ENCODE measurements around the gene PPP1R15A. TPM values are rescaled to one million over a fixed set of nuclear protein-coding genes. Genes with fewer than 3 reads are reported as not detected.
"Not testable (repeated sequence)": the region's sequence is repeated elsewhere in the genome, so short reads cannot be mapped to it uniquely, and the experiment has no call there.

PPP1R15A gene
- total RNA-seq, 2 experiments from 2014 or later, result 77.2 to 81.4 TPM

DNA sequence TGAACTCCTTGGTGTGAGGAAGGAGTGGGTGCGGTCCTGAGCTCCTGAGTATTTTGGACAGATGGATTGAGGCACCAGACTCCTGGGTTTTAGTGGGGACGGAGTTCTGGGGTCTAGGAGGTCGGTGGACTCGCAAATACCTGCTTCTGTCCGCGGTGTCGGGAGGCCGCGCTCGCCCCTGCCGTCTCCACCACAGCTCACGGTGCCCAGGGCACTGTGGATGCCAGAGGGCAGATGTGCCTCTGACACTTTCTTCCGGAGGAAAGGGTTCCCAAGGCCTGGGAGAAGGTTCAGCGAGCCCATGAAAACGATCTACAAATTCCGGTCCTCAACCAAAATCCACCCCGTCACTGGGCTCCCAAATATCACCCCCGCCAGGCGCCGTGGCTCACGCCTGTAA is 23.0 kb downstream of the PPP1R15A start:
- H3K27ac Mint-ChIP-seq, result no peak overlapping the region
- peaks cover 22% of the 10 kb centered on the region for H3K27me3 Mint-ChIP-seq
- H3K36me3 Mint-ChIP-seq (ENCODE audit: low read depth), result peaks cover 2% of the 10 kb centered on the region
- H3K9me3 Mint-ChIP-seq, result no peaks in the 10 kb centered on the region
- H3K4me3 Mint-ChIP-seq, result no peak overlapping the region
- DNase-seq, result no peak
- POLR2A ChIA-PET, result interaction anchor here (1.0 to 5.2 kb wide), 3 partner anchors 14 to 20 kb away, joined by 5 to 43 read pairs (median 7); partner anchors contain the start of gene PPP1R15A
- H3K4me1 Mint-ChIP-seq, result peaks cover 26% of the 10 kb centered on the region
- CTCF ChIA-PET, result interaction anchor here (0.8 kb wide), 1 partner anchor 52 kb away, joined by 3 read pairs; no protein-coding TSS in a partner anchor

DNA sequence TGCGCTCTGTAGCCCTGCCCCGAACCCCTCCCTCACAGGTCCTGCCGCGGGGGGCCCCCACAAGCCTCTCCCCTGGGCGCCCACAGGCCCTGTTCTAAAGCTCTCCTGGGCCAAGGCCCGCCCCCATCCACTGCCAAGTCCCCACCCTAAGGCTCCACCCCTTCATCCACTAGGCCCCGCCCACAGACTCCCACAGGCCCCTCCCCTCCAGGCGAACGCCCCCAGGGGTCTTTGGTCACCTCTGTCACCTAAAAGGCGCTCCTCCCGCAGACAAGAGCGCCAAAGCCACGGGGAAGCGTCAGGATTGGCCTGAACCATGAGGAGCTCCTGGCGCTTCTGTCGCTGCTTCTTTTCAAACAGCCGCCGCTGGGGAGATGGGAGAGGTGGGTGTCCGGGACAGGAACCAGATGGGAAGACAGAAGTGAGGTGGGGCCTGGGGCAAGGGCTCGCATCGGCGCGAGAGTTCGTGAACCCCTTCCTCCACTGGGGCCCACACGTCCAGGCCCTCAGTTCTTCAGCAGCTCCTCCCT is 24.0 kb downstream of the PPP1R15A start:
- Mint-ChIP-seq H3K36me3 (ENCODE audit: low read depth) (peaks cover 10% of the 10 kb centered on the region), H3K4me3 (no peak overlapping the region), H3K4me1 (peaks cover 30% of the 10 kb centered on the region), H3K9me3 (no peaks in the 10 kb centered on the region), H3K27me3 (peaks cover 19% of the 10 kb centered on the region), H3K27ac (no peak overlapping the region)
- POLR2A ChIA-PET, result interaction anchor here (1.0 to 5.2 kb wide), 2 partner anchors 15 to 21 kb away, joined by 5 to 43 read pairs; partner anchors contain the start of gene PPP1R15A
- CTCF ChIA-PET, result interaction anchor here (0.8 to 1.3 kb wide), 3 partner anchors 49 to 97 kb away, joined by 3 read pairs; partner anchors contain the start of genes GYS1 and RUVBL2
- DNase-seq, result peak; percentile 29

DNA sequence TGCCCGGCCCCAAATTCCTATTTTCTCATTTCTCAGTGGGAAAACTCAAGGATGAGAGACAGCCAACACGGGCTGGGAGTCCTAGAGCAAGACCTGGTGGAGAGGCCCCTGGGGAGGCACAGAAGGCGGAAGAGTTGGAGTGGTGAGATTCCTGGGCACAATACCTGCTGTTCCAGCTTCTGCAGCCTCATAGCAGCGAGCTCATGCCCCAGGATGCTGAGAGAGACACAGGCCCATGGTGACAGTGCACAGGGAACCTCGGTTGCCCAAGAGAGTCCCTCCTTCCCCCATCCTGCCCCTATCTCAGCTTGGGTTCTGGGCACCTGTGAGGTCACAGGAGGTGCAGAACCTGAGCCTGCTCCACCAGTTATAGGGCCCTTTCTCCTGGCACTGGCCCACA is 25.0 kb downstream of the PPP1R15A start:
- ChIA-PET CTCF (interaction anchor here (1.3 kb wide), 1 partner anchor 50 kb away, joined by 3 read pairs; no protein-coding TSS in a partner anchor), POLR2A (interaction anchor here (5.2 kb wide), 1 partner anchor 22 kb away, joined by 43 read pairs; the partner anchor contains the start of gene PPP1R15A)
- H3K27me3 Mint-ChIP-seq, result peaks cover 17% of the 10 kb centered on the region
- DNase-seq, result no peak
- H3K4me1 Mint-ChIP-seq, result peaks cover 32% of the 10 kb centered on the region
- H3K9me3 Mint-ChIP-seq, result no peaks in the 10 kb centered on the region
- no peak overlapping the region for H3K27ac Mint-ChIP-seq
- H3K36me3 Mint-ChIP-seq (ENCODE audit: low read depth), result peaks cover 16% of the 10 kb centered on the region
- no peak overlapping the region for H3K4me3 Mint-ChIP-seq

DNA sequence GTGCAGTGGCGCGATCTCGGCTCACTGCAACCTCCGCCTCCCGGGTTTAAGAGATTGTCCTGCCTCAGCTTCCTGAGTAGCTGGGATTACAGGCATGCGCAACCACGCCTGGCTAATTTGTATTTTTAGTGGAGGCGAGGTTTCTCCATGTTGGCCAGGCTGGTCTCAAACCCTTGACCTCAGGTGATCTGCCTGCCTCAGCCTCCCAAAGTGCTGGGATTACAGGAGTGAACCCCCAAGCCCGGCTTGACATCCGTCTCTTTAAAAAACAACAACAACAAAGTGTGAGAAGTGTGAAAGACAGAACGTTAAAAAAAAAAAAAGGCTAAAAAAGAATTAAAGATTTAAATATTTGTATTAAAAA is 27.1 kb downstream of the PPP1R15A start:
- ChIA-PET CTCF (interaction anchor here (1.0 to 2.3 kb wide), 11 partner anchors 12 to 104 kb away, joined by 3 to 21 read pairs (median 5); partner anchors contain the start of genes GYS1, PPP1R15A and RUVBL2), POLR2A (interaction anchor here (0.8 to 4.8 kb wide), 11 partner anchors 13 to 94 kb away, joined by 3 to 125 read pairs (median 9); partner anchors contain the start of genes DHDH, FTL, GYS1 and PPP1R15A)
- Mint-ChIP-seq H3K36me3 (ENCODE audit: low read depth) (peaks cover 28% of the 10 kb centered on the region), H3K4me1 (peaks cover 42% of the 10 kb centered on the region), H3K27ac (peak overlapping the region; percentile 59), H3K27me3 (peaks cover 11% of the 10 kb centered on the region)
- not testable (repeated sequence) for H3K4me3 Mint-ChIP-seq, DNase-seq, H3K9me3 Mint-ChIP-seq

DNA sequence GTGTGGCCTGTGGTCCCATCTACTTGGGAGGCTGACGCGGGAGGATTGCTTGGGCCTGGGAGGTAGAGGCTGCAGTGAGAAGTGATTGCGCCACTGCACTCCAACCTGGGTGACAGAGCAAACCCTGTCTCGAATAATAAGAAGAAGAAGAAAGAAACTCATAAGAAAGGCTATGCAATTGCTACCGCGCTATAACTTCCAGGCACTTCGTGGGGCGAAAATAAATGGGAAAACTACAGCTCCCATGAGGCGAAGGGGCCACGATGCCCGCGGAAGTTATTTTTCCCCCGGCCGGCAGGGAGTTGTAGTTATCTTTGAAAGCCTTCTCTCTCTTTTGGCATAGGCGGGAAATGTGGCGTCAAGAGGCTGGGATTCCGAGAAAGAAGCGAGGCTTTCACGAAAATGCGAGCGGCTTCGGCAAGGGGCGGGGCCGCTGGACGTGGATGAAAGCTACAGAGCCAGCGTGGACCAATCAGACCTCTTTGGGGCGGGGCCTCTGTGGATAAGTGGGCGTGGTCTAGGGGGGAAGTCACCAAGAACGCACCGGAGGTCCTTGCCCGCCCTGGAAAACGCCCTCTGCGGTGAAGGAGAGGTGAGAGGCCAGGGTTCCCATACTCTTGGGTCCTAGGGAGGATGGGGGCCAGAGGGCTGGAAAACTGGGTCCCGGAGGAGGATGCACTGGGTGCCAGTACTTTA is 27.7 kb downstream of the PPP1R15A start, which contains the start of gene NUCB1:
TSS of gene NUCB1 (plus strand) at position 532 of the 696 bp plus-strand sequence. CDS start 485 bp downstream, outside the sequence.
- POLR2A ChIA-PET, result interaction anchor here (0.8 to 4.8 kb wide), 14 partner anchors 14 to 94 kb away, joined by 3 to 125 read pairs (median 8); partner anchors contain the start of genes BAX, BCAT2, DHDH and FTL
- peaks cover 6% of the 10 kb centered on the region for H3K27me3 Mint-ChIP-seq
- H3K9me3 Mint-ChIP-seq, result no peaks in the 10 kb centered on the region
- peaks cover 39% of the 10 kb centered on the region for H3K4me1 Mint-ChIP-seq
- peak within 1 kb of the TSS; percentile 94 for H3K27ac Mint-ChIP-seq
- peak within 1 kb of the TSS; percentile 96 for H3K4me3 Mint-ChIP-seq
- DNase-seq, result peak; percentile 100
- CTCF ChIA-PET, result interaction anchor here (0.9 to 2.3 kb wide), 13 partner anchors 11 to 112 kb away, joined by 3 to 21 read pairs (median 4); partner anchors contain the start of genes DHDH, GYS1, PPP1R15A and RUVBL2
- peaks cover 34% of the 10 kb centered on the region for H3K36me3 Mint-ChIP-seq (ENCODE audit: low read depth)

DNA sequence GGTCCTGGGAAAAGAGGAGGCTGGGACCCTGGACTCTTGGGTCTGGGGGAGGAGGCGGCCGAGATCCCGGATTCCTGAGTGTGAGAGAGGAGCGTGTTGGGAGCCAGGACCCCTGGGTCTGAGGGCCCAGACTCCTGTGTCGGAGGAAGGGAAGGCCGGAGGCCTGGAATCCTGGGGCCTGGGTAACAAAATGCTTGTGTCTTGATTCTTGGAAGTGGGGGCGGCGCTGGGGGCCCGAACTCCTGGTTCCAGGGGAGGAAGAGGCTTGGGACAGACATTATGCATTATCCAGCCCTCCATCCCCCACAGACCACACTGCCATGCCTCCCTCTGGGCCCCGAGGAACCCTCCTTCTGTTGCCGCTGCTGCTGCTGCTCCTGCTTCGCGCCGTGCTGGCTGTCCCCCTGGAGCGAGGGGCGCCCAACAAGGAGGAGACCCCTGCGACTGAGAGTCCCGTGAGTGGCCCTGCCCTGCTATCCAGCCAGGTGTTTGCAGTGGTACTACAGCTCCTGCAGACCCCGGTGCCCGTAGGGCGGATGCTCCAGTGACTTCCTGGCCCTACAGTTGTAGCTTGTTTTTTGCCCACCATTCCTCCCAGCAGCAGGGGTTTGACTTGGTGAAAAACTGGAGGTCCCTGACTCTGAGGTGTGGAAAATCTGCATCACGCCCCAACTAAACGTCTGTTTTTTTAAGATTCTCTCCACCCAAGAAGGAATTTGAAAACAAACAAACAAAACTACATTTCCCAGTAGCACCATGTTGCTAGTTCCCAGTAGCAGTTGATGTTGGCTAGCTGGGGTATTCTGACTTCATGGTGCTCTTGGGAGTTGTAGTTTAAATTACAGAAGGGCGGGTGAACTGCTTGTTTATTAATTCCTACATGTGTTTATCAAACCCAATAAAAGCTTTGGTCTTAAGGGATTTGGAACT is 28.5 kb downstream of the PPP1R15A start:
- peaks cover 36% of the 10 kb centered on the region for H3K4me1 Mint-ChIP-seq
- CTCF ChIA-PET, result interaction anchor here (0.6 to 2.3 kb wide), 17 partner anchors 10 to 117 kb away, joined by 3 to 21 read pairs (median 4); partner anchors contain the start of genes DHDH, GYS1, PPP1R15A and RUVBL2
- H3K4me3 Mint-ChIP-seq, result peak overlapping the region; percentile 96
- peak; percentile 37 for DNase-seq
- H3K36me3 Mint-ChIP-seq (ENCODE audit: low read depth), result peaks cover 41% of the 10 kb centered on the region
- POLR2A ChIA-PET, result interaction anchor here (0.7 to 4.8 kb wide), 21 partner anchors 10 to 176 kb away, joined by 3 to 125 read pairs (median 4); partner anchors contain the start of genes BAX, BCAT2, DHDH and FTL
- H3K9me3 Mint-ChIP-seq, result no peaks in the 10 kb centered on the region
- H3K27ac Mint-ChIP-seq, result peak overlapping the region; percentile 94
- H3K27me3 Mint-ChIP-seq, result no peaks in the 10 kb centered on the region

DNA sequence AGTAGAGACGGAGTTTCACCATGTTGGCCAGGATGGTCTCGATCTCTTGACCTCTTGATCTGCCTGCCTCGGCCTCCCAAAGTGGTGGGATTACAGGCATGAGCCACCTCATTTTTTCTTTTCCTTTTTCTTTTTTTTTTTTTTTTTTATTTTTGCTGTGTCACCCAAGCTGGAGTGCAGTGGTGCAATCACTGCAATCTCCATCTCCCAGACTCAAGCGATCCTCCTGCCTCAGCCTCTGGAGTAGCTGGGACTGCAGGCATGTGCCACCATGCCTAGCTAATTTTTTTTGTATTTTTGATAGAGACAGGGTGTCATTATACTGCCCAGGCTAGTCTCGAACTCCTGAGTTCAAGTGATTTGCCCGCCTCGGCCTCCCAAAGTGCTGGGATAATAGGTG is 30.1 kb downstream of the PPP1R15A start:
- not testable (repeated sequence) for DNase-seq, H3K9me3 Mint-ChIP-seq, H3K4me3 Mint-ChIP-seq, H3K27me3 Mint-ChIP-seq
- H3K36me3 Mint-ChIP-seq (ENCODE audit: low read depth), result peaks cover 51% of the 10 kb centered on the region
- peak overlapping the region; percentile 16 for H3K27ac Mint-ChIP-seq
- CTCF ChIA-PET, result interaction anchor here (1.6 kb wide), 1 partner anchor 59 kb away, joined by 5 read pairs; no protein-coding TSS in a partner anchor
- POLR2A ChIA-PET, result interaction anchor here (4.8 kb wide), 1 partner anchor 28 kb away, joined by 125 read pairs; the partner anchor contains the start of gene PPP1R15A
- H3K4me1 Mint-ChIP-seq, result peaks cover 30% of the 10 kb centered on the region

DNA sequence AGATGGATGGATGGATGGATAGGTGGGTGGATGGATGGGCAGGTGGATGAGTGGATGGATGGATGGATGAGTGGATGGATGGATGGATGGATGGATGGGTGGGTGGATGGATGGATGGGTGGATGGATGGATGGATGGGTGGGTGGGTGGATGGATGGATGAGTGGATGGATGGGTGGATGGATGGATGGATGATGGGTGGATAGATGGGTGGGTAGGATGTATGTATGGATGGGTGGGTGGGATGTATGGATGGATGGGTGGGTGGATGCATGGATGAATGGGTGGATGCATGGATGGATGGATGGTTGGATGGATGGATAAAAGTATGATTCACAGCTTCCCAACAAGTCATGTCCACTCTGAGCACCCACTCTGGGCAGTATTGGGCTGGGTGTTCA is 31.6 kb downstream of the PPP1R15A start:
- not testable (repeated sequence) for H3K27ac Mint-ChIP-seq

DNA sequence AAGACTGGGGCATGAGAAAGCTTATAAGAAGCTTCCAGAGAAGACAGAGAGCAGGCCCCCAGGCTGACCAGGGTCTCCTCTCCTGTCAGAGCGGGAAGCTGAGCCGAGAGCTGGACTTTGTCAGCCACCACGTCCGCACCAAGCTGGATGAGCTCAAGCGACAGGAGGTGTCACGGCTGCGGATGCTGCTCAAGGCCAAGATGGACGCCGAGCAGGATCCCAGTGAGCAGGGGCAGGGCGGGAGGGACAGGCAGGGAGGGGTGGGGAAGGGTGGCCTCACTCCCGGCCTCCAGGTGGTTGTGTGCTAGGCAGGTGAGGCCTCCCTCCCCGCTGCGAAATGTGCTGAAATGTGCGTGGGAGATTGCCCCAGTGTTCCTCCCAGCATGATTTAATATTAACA is 33.4 kb downstream of the PPP1R15A start:
- ChIA-PET CTCF (no interaction called here), POLR2A (interaction anchor here (1.5 to 1.8 kb wide), 3 partner anchors 10 to 30 kb away, joined by 4 to 6 read pairs (median 5); no protein-coding TSS in a partner anchor)
- no peak for DNase-seq
- Mint-ChIP-seq H3K36me3 (ENCODE audit: low read depth) (peaks cover 67% of the 10 kb centered on the region), H3K9me3 (no peaks in the 10 kb centered on the region), H3K27ac (no peak overlapping the region), H3K4me3 (no peak overlapping the region), H3K27me3 (no peaks in the 10 kb centered on the region), H3K4me1 (peaks cover 23% of the 10 kb centered on the region)

More for the DNA sequence above, 31.6 kb downstream of the PPP1R15A start:
- DNase-seq, H3K4me3 Mint-ChIP-seq, CTCF ChIA-PET, H3K9me3 Mint-ChIP-seq, H3K27me3 Mint-ChIP-seq: not testable (repeated sequence)
- Mint-ChIP-seq H3K4me1 (peaks cover 30% of the 10 kb centered on the region), H3K36me3 (ENCODE audit: low read depth) (peaks cover 59% of the 10 kb centered on the region)
- POLR2A ChIA-PET, result interaction anchor here (1.2 kb wide), 1 partner anchor 51 kb away, joined by 4 read pairs; the partner anchor contains the start of gene BAX

DNA sequence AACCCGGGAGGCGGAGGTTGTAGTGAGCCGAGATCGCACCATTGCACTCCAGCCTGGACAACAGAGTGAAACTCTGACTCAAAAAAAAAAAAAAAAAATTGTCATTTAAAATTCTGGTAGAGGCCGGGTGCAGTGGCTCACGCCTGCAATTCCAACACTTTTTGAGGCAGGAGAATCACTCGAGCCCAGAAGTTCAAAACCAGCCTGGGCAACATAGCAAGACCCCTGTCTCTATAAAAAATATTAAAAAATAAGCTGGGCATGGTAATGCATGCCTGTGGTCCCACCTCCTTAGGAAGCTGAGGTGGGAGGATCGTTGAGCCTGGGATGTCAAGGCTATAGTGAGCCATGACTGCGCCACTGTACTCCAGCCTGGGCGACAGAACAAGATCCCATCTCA is 34.1 kb downstream of the PPP1R15A start:
- Mint-ChIP-seq H3K4me1 (peaks cover 18% of the 10 kb centered on the region), H3K36me3 (ENCODE audit: low read depth) (peaks cover 66% of the 10 kb centered on the region), H3K4me3 (no peak overlapping the region), H3K27ac (no peak overlapping the region), H3K27me3 (no peaks in the 10 kb centered on the region), H3K9me3 (no peaks in the 10 kb centered on the region)
- POLR2A ChIA-PET, result interaction anchor here (1.5 to 1.8 kb wide), 2 partner anchors 10 to 12 kb away, joined by 4 to 5 read pairs; no protein-coding TSS in a partner anchor
- DNase-seq, result no peak
- CTCF ChIA-PET, result no interaction called here

DNA sequence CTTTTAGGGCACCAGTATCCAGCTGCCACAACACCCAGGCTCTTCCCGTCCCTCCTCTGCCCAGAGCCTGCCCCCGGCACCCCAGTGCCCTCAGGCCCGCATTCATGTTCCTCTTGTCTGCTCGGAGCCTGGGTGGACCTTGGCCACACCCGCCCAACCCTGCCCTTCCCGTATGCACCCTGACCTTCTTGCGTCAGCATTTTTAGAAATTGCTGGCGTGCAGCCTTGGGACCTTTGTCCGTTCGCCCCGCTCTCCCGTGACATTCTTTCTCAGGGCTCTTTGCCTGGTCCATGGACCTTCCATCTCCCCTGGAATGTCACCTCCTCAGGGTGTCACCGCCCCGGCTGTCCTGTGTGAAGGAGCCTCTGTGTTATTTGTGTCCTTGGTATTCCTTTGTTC is 35.5 kb downstream of the PPP1R15A start:
- peaks cover 66% of the 10 kb centered on the region for H3K36me3 Mint-ChIP-seq (ENCODE audit: low read depth)
- peaks cover 7% of the 10 kb centered on the region for H3K4me1 Mint-ChIP-seq
- no peak overlapping the region for H3K27ac Mint-ChIP-seq
- H3K27me3 Mint-ChIP-seq, result no peaks in the 10 kb centered on the region
- H3K4me3 Mint-ChIP-seq, result no peak overlapping the region
- no peak for DNase-seq
- POLR2A ChIA-PET, result no interaction called here
- CTCF ChIA-PET, result no interaction called here
- no peaks in the 10 kb centered on the region for H3K9me3 Mint-ChIP-seq

All from activated CD4-positive, alpha-beta memory T cell treated with anti-CD3 and anti-CD28 coated beads, Interleukin-2, amount 10 ng/mL, durations not matched to agents 7 days and 5 days (primary cell).